Measurements from ENCODE around the gene DUSP6.

Gene DUSP6, protein sequence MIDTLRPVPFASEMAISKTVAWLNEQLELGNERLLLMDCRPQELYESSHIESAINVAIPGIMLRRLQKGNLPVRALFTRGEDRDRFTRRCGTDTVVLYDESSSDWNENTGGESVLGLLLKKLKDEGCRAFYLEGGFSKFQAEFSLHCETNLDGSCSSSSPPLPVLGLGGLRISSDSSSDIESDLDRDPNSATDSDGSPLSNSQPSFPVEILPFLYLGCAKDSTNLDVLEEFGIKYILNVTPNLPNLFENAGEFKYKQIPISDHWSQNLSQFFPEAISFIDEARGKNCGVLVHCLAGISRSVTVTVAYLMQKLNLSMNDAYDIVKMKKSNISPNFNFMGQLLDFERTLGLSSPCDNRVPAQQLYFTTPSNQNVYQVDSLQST

DNA sequence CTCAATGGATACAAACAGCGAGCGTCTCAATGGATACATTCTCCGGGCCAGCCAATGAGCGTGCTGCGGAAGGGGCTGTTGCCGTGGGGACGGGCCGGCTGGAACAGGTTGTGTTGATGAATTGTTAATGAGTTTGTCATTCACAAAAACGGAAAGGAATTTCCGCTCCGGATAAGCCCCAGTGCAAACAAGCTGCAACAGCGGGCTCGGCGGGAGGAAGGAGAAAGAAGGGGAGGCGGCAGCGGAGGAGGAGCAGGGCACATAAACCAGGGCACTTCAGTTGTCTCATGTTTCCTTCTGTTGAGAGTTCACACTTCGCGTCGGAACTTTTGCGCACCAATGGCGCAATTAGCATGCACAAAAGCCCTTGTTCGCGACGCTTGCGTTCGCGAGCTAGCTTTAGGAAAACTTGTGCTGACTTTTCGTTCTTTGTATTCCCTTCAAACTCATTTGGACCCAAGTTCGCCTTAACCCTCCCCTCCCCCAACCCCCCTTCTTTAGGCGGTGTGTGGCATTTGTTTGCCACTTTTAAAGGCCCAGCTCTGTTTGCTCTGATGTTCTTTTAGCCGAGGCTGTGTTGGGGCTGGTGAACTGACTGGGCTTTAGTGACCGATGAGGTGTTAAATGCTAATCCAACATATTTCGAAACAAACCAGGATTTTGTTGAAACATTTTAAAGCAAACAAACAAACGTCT lies at the start of gene DUSP6:
Gene DUSP6, minus strand, starts transcription at position 10 of the 696 bp plus-strand sequence. CDS start 462 bp downstream, outside the sequence.
- peak; percentile 79 for DNase-seq (ENCODE audit: low spot score)
- TF ChIP-seq, protein P1, sequence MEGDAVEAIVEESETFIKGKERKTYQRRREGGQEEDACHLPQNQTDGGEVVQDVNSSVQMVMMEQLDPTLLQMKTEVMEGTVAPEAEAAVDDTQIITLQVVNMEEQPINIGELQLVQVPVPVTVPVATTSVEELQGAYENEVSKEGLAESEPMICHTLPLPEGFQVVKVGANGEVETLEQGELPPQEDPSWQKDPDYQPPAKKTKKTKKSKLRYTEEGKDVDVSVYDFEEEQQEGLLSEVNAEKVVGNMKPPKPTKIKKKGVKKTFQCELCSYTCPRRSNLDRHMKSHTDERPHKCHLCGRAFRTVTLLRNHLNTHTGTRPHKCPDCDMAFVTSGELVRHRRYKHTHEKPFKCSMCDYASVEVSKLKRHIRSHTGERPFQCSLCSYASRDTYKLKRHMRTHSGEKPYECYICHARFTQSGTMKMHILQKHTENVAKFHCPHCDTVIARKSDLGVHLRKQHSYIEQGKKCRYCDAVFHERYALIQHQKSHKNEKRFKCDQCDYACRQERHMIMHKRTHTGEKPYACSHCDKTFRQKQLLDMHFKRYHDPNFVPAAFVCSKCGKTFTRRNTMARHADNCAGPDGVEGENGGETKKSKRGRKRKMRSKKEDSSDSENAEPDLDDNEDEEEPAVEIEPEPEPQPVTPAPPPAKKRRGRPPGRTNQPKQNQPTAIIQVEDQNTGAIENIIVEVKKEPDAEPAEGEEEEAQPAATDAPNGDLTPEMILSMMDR (IDR thresholded peaks at IDR 0.05; ENCODE audit: extremely low read depth, missing control alignments) = no peak

DNA sequence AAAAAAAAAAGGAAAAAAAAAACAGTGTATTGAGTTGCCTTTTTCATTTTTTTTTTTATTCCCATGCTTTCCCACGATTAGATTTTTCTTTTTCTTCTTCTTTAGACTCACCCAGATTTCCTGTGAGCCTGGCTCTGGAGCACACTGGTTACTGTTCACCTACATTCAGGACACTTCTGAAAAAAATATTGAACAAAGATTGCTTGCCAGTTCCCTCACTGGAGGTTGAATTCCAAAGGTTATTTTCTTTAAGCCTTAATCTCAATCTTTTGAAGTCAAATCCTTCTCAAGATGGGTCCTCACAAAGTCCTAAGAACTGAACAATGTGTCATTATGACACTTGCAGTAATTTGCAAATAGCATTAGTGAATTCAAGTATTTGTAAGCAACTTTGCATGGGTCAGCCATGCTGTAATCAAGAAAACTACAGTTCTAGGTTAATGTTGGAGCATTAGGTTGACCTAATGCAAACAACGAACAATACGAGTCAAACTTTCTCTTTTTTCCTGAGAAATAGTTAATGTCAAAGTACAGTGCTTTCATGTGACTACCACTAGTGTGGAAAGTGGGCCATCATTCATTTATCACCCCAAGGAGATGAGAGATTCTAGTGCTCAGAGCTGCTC lies 49.2 kb upstream of the DUSP6 start:
- TF ChIP-seq, protein P1 (IDR thresholded peaks at IDR 0.05; ENCODE audit: extremely low read depth, missing control alignments) = no peak
- no peak for DNase-seq (ENCODE audit: low spot score)

DNA sequence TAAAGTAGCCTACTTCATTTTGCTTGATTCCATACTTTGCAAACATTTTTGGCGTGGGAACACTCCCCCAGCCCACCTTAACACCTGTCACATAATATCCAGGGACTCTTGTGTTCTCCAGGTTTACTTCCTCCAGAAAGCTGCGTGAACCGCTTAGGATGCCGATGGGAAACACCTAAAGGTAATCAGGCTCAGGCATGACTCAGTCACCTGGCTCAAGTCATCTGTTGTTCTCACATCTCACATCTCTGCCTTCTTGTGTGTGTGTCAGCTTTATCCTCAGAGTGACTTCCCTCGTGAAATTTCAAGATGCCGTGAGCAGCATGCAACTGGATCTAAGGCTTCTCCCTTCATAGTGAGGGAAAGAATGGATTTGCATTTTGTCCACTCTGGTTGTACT lies 48.1 kb upstream of the DUSP6 start:
- no peak for DNase-seq (ENCODE audit: low spot score)
- TF ChIP-seq, protein P1 (IDR thresholded peaks at IDR 0.05; ENCODE audit: extremely low read depth, missing control alignments) = no peak

DNA sequence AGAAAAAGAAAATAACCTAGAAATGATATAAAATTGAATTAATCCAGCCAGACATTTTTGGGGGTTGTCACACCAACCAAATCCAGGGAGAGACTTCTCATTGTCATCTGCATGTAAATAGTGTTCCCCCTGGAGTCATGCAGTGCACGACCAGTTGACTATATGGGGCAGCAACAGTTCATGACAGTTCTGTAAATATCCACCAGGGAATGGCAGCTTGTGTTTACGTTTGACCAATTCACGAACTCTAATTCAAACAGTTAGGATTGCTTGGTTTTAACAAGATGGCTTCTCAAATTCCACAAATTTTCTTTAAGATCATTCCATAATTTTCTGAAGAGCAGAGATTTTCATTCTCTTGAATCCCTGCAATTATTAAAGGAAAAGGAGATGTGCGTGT lies 43.4 kb upstream of the DUSP6 start:
- no peak for DNase-seq (ENCODE audit: low spot score)
- TF ChIP-seq, protein P1 (IDR thresholded peaks at IDR 0.05; ENCODE audit: extremely low read depth, missing control alignments) = no peak

DNA sequence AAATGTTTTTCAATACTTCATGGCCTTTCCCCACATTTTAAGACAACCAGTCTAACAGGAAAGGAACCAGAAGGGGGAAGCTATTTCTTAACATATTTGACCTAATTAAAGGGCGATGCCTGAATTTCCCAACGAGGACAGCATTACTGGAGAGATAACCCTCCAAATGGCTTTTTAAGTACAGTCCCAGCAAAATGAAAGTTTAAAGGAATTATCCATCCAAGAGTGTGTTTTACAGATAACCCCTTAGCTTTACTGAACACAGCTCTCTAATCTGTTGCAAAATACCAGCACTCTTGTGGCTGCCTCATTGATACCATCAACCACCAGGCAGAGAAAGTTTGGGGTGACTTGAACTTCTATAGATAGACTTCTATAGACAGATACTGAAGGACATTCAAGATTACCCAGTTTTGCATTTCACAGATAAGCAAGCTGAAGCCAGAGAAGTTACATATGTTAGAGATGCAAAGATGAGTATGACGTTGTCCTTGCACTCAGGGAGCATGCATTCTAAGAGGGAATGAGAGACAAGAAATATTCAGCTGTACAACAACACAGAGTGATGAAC lies 41.3 kb upstream of the DUSP6 start:
- DNase-seq (ENCODE audit: low spot score) = no peak
- TF ChIP-seq, protein P1 (IDR thresholded peaks at IDR 0.05; ENCODE audit: extremely low read depth, missing control alignments) = no peak

DNA sequence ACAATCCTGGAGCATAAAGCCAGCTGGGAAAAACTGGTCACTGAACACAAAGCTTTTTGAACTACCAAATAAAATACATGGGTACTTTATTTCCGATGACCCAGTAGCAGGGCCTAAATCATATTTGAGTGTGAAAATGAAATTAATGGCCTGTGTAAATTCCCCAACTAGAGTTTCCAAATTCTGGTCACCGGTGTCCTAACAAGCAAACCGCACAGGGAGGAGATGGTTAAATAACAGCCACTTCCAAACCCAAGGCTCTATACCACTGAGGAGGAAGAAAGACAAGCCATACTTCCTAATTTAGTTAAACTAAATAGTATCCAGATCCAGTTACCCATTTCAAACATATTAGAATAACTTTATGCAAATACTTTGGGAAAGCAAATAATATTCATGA lies 40.1 kb upstream of the DUSP6 start:
- TF ChIP-seq, protein P1 (IDR thresholded peaks at IDR 0.05; ENCODE audit: extremely low read depth, missing control alignments) = no peak
- DNase-seq (ENCODE audit: low spot score) = no peak
